Adipocyte (in vitro differentiated cells): ENCODE measurements around the gene BEND7.
"Not testable (repeated sequence)": the region's sequence is repeated elsewhere in the genome, so short reads cannot be mapped to it uniquely, and the experiment has no call there.

Experiments used
- DNase-seq: peaks from one replicate; pipeline ENCODE4 v3.0.0-alpha.2; 2015; ENCODE audit warnings: low read depth
- H3K27me3 ChIP-seq: replicated peaks from 2 replicates; pipeline ENCODE4 v1.7.0; 2013; ENCODE audit warnings: mild to moderate bottlenecking, low read length, moderate library complexity; ENCODE audit not compliant: control insufficient read depth, insufficient read depth
- H3K36me3 ChIP-seq: 2 replicates; pipeline ENCODE4 v1.7.0; 2013; ENCODE audit warnings: low read length, mild to moderate bottlenecking, moderate library complexity; ENCODE audit not compliant: control insufficient read depth, insufficient read depth, severe bottlenecking
- H3K4me1 ChIP-seq: 2 replicates; pipeline ENCODE4 v1.7.0; 2013; ENCODE audit warnings: mild to moderate bottlenecking, low read length, moderate library complexity; ENCODE audit not compliant: control insufficient read depth, insufficient read depth
- H3K4me3 ChIP-seq: 2 replicates; pipeline ENCODE4 v1.7.0; 2013; ENCODE audit warnings: mild to moderate bottlenecking, low read length, moderate library complexity
- H3K9ac ChIP-seq: 2 replicates; pipeline ENCODE4 v1.7.0; 2013; ENCODE audit warnings: mild to moderate bottlenecking, low read length, moderate library complexity
- H3K9me3 ChIP-seq: 2 replicates; pipeline ENCODE4 v1.7.0; 2013; ENCODE audit warnings: mild to moderate bottlenecking, low read length, moderate library complexity; ENCODE audit not compliant: control insufficient read depth

The BEND7 gene

DNA sequence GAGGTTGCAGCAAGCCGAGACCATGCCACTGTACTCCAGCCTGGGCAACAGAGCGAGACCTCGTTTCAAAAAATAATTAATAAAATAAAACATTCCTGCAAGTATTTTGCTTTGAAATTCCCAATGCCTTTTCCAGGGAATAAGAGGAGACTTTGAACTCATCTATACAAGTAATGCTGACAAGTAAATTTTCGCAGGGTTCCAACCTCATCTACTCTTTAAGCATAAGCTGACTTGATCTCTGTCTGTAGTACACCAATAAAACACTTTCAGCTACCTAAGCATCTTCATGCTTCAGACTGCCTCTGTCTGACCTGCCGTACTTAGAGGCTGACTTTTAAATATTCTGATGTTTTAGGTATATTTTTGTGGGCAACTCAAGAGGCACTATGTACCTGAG is 13.7 kb upstream of the BEND7 start:
- no peak for DNase-seq
- Histone ChIP-seq H3K36me3 (no peaks in the 10 kb centered on the region), H3K9ac (no peak overlapping the region), H3K4me1 (no peaks in the 10 kb centered on the region), H3K9me3 (no peaks in the 10 kb centered on the region), H3K27me3 (peaks cover 57% of the 10 kb centered on the region), H3K4me3 (no peak overlapping the region)

DNA sequence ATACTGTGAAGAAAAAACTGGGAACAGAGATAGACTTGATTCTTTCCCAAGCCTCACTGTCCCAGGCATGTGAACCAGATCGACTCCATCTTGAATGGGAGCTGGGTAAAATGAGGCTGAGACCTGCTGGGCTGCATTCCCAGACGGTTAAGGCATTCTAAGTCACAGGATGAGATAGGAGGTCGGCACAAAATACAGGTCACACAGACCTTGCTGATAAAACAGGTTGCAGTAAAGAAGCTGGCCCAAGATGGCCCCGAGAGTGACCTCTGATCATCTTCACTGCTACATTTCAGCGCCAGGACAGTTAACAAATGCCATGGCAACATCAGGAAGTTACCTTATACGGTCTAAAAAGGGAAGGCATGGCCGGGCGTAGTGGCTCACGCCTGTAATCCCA is 9.2 kb upstream of the BEND7 start:
- H3K4me1 ChIP-seq, H3K36me3 ChIP-seq, H3K4me3 ChIP-seq, H3K9me3 ChIP-seq, DNase-seq, H3K9ac ChIP-seq: not testable (repeated sequence)
- H3K27me3 ChIP-seq = peaks cover 41% of the 10 kb centered on the region

DNA sequence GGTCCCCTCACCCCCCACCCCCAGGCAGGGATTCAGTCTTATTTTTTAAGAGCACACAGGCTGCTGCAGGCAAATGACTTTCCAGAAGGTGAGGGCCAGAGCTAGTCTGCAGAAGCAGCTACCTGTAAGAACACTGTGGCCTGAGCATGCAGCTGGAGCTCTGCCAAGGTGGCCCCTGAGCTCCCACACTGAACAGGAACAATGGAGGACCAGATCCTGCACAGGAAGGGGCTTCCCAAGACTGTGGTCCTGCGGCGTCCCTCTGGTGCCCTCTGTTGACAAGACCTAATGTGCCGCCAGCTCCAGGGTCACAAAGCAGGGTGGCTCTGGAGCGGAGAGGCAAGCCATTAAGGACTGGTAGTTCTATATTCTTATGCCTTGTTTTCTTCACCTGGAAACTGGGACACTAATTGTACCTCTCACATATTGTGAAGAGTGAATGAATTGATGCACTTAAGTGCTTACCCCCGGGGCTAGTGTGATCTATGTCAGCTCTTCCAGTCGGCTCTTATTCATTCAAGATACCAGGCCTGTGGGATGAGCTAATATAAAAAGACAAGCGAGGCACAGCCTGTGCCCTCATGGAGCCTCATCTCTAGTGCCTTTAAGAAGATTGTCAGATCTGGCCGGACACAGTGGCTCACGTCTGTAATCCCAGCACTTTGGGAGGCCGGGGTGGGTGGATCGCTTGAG is 8.0 kb upstream of the BEND7 start:
- Histone ChIP-seq H3K4me1 (no peaks in the 10 kb centered on the region), H3K9me3 (no peaks in the 10 kb centered on the region)
- DNase-seq = peak; percentile 60

DNA sequence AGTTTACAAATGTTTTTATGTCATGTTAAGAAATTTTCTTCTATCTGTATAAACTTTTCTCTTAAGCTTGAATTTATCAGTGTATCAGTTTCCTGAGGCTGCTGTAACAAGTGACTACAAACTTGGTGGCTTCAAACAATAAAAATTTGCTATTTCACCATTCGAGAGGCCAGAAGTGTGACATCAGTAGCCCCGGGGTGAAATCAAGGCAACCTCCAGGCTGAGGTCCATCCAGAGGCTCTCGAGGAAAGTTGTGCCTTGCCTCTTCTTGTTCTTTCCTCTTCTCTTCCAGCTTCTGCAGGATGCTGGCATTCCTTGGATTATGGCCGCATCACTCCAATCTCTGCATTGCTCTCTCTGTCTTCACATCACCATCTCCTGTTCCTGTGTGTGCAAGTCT is 6.5 kb upstream of the BEND7 start:
- no peaks in the 10 kb centered on the region for H3K9me3 ChIP-seq
- no peaks in the 10 kb centered on the region for H3K36me3 ChIP-seq
- H3K27me3 ChIP-seq = peaks cover 15% of the 10 kb centered on the region
- H3K9ac ChIP-seq = no peak overlapping the region
- no peak overlapping the region for H3K4me3 ChIP-seq
- no peak for DNase-seq
- H3K4me1 ChIP-seq = no peaks in the 10 kb centered on the region

More for the DNA sequence above, 8.0 kb upstream of the BEND7 start:
- no peaks in the 10 kb centered on the region for H3K36me3 ChIP-seq
- no peak overlapping the region for H3K4me3 ChIP-seq
- no peak overlapping the region for H3K9ac ChIP-seq
- H3K27me3 ChIP-seq = peaks cover 29% of the 10 kb centered on the region

DNA sequence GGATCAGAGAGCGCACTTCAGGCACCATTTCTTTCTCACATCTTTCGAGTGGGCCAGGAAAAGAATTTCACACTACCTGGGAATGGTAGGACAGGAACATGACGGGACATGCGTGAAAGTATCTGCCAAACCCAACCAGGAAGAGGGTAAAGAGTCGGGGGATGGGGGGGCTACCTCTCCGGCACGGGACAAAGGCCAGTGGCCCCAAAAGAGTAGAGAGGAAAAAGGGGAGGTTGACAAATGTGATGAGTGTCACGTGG is 830 bp upstream of the BEND7 start:
- Histone ChIP-seq H3K9me3 (no peaks in the 10 kb centered on the region), H3K4me3 (peak overlapping the region; percentile 80), H3K4me1 (peaks cover 21% of the 10 kb centered on the region), H3K27me3 (no peaks in the 10 kb centered on the region), H3K36me3 (no peaks in the 10 kb centered on the region), H3K9ac (peak overlapping the region; percentile 78)
- DNase-seq = no peak

DNA sequence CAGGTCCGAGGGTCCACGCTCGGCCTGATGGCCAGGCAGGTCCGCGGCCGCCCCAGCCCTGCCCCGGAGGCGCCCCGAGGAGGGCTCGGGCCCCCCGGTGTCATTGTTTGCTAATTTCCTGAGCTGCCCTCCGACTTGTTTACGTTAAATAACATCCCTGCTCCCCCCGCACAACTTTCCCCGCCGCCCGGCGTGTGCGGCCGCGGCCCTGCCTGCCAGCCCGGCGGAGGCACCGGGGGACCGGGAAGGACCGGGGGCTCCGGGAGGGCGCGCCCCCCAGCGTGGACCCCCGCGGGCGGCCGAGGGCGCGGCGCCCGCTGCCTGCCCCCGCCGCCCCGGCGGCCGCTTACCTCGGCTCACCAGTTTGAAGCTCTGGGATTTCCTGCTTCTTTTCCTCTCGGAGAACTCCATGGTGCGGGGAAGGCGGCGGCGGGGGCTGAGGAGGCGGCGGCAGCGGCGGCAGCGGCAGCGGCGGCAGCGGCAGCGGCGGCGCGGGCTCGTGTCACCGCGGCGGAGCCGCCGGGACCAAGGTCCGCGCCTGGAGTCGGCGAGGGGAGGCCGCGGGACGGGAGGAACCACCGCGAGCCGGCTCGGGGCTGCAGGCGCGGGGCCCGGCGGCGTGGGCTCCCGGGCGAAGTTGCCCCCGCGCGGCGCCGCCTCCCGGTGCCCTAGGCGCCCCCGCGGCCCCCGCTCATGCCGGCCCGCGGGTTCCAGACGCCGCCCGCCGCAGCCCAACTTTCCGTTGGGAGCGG is 515 bp downstream of the BEND7 start:
- Histone ChIP-seq H3K9me3 (no peaks in the 10 kb centered on the region), H3K9ac (peak overlapping the region; percentile 72), H3K4me1 (peaks cover 21% of the 10 kb centered on the region), H3K36me3 (no peaks in the 10 kb centered on the region), H3K27me3 (no peaks in the 10 kb centered on the region), H3K4me3 (peak overlapping the region; percentile 81)
- DNase-seq = peak; percentile 60

DNA sequence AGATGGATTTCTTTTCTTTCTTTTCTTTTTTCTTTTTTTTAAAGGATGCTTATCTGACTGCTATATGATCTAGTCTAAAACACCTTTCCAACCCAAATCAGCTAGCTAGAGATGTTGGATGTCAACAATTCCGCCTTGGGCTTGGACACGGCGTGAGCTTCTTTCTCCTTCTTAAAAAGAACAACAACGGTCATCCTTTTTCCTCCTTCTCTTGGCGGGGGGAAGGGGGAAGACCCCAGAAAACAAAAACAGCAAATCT is 1.0 kb downstream of the BEND7 start:
- Histone ChIP-seq H3K4me3 (peak overlapping the region; percentile 81), H3K36me3 (no peaks in the 10 kb centered on the region), H3K9ac (peak overlapping the region; percentile 72), H3K9me3 (no peaks in the 10 kb centered on the region), H3K4me1 (peaks cover 21% of the 10 kb centered on the region), H3K27me3 (no peaks in the 10 kb centered on the region)
- peak; percentile 25 for DNase-seq

DNA sequence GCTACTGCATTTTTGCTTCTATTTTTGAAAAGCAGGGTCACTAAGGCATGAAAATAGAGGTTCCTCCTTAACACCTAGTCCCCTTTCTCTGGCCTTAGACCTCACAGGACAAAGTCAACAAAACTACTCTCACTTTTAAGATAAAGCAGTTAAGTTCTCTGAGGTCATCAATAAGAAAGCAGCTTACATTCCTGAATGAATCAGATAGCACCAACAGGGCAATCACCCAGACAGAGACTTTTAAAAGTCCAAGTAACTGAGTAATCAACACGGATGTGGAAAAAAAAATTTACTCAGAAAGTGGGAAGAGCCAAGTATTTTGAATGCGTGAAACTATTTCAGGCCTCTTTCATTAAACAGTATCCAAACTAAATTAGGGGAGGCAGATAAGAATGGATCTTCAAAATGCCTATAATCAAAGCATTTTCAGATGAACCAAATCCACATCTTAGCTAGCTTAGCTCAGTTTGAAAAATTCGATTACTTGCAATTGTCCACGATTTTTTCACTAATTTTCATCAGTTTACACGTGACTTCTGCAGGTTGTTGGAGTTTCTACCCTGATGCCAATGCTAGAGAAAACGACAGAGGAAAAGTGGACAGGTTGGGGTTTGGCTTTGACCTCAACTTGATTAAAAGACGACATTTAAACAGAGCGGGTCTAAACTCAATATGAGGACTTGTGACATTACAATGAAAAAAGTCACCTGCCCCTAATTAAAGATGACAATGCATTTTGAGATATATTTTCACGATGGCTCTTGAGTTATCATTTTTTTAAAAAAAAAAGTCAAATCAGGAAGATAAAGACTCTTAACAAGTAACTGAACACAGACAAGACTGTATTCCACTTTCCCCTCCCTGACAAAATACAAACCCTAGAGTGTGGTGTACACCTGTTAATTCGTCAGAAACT is 1.6 kb downstream of the BEND7 start:
- Histone ChIP-seq H3K27me3 (no peaks in the 10 kb centered on the region), H3K9me3 (no peaks in the 10 kb centered on the region), H3K36me3 (no peaks in the 10 kb centered on the region), H3K4me3 (peak overlapping the region; percentile 81), H3K4me1 (peaks cover 21% of the 10 kb centered on the region), H3K9ac (peak overlapping the region; percentile 72)
- DNase-seq = peak; percentile 47

DNA sequence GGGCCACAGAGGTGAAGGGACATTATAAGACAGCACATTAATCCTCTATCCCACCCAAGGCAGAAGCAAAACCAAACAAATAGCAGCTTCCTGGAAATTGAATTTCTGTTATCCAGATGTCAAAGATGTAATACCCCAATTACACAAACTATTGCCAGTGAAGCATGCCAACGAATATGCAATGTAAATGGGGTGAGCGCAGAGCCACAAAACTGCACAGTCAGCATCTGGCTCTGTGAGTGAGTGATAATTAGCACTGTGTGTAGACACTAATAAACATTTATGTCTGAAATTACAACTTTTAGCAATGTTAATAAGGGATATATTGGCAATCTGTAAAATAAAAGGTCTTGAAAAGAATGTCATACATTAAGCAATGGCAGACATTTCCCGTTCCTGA is 3.2 kb downstream of the BEND7 start:
- no peak overlapping the region for H3K4me3 ChIP-seq
- no peak for DNase-seq
- H3K9ac ChIP-seq = no peak overlapping the region
- H3K9me3 ChIP-seq = no peaks in the 10 kb centered on the region
- H3K36me3 ChIP-seq = no peaks in the 10 kb centered on the region
- H3K27me3 ChIP-seq = no peaks in the 10 kb centered on the region
- peaks cover 21% of the 10 kb centered on the region for H3K4me1 ChIP-seq

DNA sequence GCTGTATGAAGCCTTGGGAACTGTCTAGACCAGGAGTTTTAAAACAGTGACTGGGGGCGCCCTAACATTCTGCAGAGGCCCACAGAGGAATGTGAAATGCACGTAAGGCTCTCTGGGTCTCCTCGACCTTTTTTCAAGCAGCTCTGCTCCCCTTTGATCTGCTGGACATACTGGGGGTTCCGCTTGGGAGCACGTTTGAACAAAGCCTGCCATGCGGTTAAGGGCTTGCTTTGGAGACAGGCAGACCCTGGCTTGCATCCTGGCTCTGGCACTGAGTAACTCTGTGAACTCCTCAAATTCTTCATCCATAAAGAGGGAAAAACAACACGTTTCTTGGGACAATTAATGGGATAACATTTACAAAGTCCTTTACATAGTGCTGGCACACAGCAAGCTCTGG is 7.8 kb downstream of the BEND7 start:
- Histone ChIP-seq H3K9ac (no peak overlapping the region), H3K27me3 (no peaks in the 10 kb centered on the region), H3K4me1 (no peaks in the 10 kb centered on the region), H3K9me3 (no peaks in the 10 kb centered on the region), H3K4me3 (no peak overlapping the region), H3K36me3 (peaks cover 5% of the 10 kb centered on the region)
- no peak for DNase-seq

DNA sequence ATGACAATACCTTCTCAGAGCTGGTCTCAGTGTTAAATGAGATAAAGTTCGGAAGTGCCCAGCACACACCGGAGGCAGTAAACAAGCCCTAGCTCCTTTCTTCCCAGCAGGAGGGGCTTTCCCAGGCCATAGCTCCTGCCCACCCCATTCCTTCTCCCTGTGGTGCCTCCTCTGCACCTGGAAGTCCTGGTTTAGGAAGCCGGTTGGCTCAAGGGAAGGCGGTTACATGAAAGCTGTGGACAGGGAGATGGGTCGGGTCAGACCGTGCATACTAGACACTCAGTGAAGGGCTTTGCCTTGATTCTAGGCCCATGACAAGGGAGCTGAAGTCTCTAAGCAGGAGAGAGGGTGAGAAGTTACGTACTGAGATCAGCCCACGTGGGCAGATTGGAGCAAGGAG is 8.6 kb downstream of the BEND7 start:
- Histone ChIP-seq H3K9me3 (no peaks in the 10 kb centered on the region), H3K4me1 (peaks cover 6% of the 10 kb centered on the region), H3K36me3 (peaks cover 5% of the 10 kb centered on the region), H3K27me3 (no peaks in the 10 kb centered on the region), H3K9ac (no peak overlapping the region), H3K4me3 (no peak overlapping the region)
- no peak for DNase-seq
